CD1c-positive myeloid dendritic cell (primary cell): ENCODE data around the gene ZNF862.

Experiments
- DNase-seq: peaks from one replicate; pipeline ENCODE4 v3.0.0-alpha.2; 2016; ENCODE audit errors: extremely low spot score

ZNF862 gene

DNA sequence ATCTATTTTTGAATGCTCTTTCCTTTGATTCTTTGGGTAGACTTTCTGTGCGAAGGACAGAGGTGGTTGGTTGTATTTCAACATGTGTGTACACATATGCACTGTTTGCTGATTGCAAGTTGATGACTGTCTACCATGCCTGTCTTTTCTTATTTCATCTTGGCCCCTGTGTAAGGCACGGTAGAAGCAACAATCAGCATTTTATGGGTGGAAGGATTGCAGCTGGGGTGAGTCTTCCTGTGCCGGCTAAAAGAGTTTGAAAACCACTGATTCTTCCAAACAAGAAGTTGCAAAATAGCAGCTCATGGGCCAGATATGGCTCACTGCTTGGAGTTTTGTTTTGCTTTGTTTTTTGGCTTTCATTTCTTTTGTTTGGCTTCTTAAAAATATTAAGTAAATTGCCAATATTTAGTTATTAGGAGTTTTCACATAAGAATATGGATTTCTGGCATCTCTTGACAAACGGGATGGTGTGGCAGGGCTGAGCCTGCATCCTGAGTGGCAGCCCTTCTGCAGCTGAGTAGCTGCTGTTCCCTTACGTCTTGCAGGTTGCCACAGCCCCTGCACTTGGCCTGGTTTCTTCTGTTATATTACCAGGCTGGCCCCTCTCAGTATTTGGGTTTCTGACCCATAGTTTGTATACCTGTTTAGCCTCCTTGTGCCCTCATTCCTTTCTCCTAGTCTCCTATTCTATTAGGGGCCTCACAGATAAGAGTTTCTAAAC, 7.2 kb downstream of the ZNF862 start:
- no peak for DNase-seq

DNA sequence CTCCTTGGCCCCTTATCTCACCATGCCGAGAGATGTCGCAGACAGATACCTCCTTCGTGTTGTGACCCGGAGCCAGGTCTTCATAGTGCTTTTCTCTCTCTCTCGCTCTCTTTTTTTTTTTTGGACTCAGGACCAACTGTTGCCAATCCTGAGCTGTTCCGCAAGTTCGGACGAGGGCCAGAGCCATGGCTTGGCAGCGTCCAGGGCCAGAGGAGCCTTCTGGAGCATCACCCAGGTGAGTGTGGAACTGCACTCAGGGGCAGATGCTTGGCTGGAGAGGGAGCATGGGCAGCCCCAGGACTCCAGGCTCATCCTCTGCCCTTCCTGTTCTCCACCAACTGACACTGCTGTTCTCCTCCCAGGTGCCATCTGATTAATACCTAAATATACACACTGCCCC, 7.8 kb downstream of the ZNF862 start:
- no peak for DNase-seq

DNA sequence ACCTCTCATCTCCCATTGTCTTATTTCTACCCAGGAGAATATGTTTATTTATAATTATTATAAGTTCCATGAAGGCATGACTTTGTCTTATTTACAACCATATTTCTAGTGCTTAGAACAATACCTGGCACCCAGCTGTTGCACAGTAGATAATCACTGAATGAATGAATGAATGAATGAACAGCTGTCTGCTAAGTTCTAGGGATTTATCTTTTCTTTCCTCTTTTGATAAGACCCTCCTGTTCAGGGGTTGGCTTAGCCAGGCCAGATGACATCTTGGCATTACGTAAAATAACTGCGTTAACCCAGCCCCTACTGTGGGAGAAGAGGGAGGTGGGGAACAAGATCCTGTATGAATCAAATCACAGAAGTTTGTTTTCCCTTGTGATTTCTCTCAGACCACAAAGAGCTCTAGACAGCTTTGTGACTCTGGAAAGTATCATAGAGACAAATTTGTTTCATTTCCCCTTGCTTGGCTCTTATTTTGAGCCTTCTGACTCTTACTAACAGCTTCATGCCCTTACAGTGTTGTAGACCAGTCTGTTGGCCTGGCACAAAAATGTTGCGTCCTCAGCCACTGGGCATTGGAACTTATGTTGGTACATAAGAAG, 8.4 kb downstream of the ZNF862 start:
- DNase-seq: no peak

DNA sequence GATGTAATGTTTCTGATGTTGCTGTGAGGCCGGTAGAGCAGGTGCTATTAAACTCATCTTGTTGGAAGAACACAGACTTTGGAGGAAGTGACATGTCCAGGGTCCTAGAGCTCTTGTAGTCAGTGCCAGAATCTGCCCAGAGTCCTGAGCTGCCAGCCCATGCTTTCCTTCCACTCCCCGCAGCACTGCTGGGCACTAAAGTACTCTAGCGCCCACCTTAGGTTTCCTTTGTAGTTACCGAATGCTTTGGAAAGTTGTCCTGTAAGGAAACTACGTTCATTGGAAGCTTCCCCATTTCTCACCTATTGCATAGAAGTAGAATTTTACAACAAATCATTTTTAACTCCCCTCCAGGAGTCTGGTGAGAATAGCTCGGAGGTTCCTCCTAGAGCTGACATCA, 11.0 kb downstream of the ZNF862 start:
- DNase-seq: no peak

DNA sequence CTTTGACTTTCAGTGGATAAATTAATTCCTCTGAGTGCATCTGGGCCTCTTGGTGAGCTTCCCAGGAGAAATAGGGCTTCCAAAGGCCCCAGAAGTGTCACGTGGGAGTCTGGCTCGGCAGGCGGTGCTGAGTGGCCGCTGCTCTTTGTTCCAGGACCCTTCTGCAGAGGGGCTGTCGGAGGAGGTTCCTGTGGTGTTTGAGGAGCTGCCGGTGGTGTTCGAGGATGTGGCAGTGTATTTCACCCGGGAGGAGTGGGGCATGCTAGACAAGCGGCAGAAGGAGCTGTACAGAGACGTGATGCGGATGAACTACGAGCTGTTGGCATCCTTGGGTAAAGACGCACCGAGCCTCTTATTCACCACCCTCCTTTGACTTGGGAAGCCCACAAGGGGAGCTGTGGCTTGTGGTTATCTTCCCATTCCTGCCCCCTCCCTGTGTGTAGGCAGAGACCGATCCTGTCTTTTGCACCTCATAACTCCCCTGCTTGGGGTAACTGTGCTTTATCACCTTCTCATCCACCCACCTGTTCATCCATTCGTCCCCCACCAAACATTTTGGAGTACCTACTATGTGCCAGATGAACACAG, 11.9 kb downstream of the ZNF862 start:
- DNase-seq: no peak

DNA sequence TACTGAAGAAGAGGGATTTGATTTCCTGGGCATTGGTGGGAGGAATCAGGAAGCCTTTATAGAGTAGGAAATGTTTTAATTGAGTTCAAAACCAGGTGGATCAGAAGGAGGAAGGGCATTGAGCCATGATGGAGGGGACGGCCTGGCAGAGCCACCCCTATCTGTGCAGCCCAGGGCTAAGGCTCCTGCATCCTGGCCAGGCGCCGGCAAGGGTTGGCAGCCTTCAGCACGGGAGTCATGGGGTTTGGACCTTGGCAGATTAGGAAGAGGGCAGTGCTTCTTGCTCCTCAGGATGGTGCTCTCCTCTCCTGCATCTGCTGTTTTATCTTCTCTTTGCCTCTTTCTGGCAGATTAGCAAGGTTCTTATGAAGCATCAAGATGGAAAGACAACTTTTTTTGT, 12.5 kb downstream of the ZNF862 start:
- DNase-seq: no peak

- DNase-seq: no peak
Observed at GRCh38 chr7:149851449-149851848, 13.3 kb downstream of the ZNF862 start.

DNA sequence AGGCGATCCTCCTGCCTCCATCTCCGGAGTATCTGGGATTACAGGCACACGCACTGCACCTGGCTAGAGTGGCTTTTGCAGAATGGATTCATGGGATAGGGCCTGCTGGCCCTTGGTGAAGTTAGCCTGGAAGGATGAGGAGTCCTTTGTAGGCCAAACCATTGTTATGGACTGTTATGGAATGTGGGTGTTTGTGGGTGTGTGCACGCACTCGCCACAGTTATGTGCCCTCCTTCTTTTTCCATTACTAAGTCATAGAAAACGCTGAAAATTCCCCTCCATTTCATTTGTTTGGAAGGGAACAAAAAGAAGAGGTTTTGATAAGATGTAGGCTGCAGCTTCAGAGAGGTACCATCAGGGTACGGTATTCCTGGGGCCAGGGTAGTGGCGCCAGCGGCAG, 15.0 kb downstream of the ZNF862 start:
- DNase-seq: no peak

- no peak for DNase-seq
Observed at GRCh38 chr7:149854611-149855360, 16.6 kb downstream of the ZNF862 start.

- DNase-seq: no peak
Observed at GRCh38 chr7:149855361-149856305, 17.5 kb downstream of the ZNF862 start.

DNA sequence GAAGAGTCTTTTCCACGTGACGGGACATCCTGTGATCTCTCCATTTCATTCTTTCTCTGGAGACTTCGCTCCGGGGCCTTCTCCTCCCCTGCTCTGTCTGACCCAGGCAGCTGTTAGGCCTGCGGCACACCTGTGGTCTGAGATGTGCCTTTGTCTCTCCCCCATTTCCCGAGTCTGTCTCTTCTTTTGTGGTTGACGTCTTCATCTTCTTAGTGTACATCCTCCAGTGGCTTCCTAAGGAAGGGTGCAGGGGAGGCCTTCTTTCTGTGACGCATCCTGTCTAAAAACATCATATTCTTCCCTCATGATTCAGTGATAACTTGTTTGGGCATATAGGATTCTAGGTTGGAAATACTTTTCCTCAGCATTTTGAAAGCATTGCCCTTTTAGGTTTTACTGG, 18.4 kb downstream of the ZNF862 start:
- DNase-seq: no peak

DNA sequence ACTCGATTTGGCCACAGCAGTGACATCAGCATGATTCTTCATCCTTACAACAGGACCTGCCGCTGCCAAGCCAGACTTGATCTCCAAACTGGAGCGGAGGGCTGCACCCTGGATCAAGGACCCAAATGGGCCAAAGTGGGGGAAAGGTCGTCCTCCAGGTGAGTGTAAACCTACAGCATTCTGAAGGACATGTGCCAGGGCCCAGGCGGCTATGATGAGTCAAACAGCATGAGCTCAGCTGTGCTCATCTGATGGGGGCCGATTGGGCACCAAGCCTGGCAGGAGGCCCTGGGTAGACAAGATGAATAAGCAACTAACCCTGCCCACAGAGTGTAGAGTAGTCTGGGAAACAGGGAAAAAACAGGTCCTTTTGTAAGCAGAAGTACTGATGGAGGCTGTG, 21.2 kb downstream of the ZNF862 start:
- DNase-seq: no peak

GRCh38 chr7:149859876-149860275, 21.7 kb downstream of the ZNF862 start:
- DNase-seq: no peak

- DNase-seq: no peak
Observed at GRCh38 chr7:149860821-149861727, 22.9 kb downstream of the ZNF862 start.

- no peak for DNase-seq
Observed at GRCh38 chr7:149861728-149862045, 23.5 kb downstream of the ZNF862 start.

DNA sequence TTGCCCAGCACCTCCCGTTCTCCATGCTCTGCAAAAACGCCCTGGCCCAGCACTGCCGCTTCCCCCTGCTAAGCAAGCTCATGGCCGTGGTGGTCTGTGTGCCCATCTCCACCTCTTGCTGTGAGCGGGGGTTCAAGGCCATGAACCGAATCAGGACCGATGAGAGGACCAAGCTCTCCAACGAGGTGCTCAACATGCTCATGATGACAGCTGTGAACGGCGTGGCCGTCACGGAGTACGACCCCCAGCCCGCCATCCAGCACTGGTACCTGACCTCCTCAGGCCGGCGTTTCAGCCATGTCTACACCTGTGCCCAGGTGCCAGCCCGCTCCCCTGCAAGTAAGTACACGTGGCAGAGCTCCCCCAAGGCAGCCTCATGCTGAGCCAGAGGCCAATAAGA, 24.0 kb downstream of the ZNF862 start:
- DNase-seq: no peak

GRCh38 chr7:149863500-149863899, 25.3 kb downstream of the ZNF862 start:
- DNase-seq: no peak

GRCh38 chr7:149864023-149864422, 25.8 kb downstream of the ZNF862 start:
- DNase-seq: no peak

DNA sequence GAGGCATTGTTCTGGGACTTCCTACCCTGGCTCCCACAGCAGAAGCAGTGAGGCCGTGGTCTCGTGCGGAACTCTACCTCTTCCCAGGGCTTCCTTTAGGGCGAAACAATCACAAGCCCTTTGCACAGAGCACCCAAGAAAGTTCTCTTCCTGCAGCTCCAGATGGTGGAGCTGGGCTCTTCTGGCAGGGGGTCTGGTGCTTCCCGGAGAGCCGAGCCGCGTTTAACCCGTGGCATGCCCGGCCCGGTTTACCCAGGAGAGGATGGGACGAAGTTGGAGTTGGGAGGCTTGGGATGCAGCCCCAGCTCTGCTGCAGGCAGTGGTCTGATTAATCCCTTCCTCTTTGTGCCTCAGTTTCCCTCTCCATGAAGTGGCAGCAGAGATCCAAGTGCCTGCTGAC, 26.6 kb downstream of the ZNF862 start:
- DNase-seq: no peak

GRCh38 chr7:149865437-149865836, 27.3 kb downstream of the ZNF862 start:
- no peak for DNase-seq
